ENCODE results near the gene B4GALT2. TPM values are rescaled to one million over a fixed set of nuclear protein-coding genes. Genes with fewer than 3 reads are reported as not detected.
A peak's percentile ranks its signal among the peaks of the same experiment; 100 is the strongest.

Gene B4GALT2
- total RNA-seq, 1 experiment from 2014 or later = 65.9 TPM

- Histone ChIP-seq H3K27ac (peak overlapping the region; percentile 51; the same call in 1 of the 2 replicates), H3K27me3 (no peaks in the 10 kb centered on the region), H3K4me1 (peaks cover 12% of the 10 kb centered on the region), H3K4me3 (peak overlapping the region; percentile 80), H3K36me3 (no peaks in the 10 kb centered on the region), H3K9me3 (replicated peaks) (no peaks in the 10 kb centered on the region)
- DNase-seq = peak; percentile 88 to 90
These were observed 51.0 kb downstream of the B4GALT2 start for GRCh38 chr1:44029911-44030604.

GRCh38 chr1:44030605-44031251, 51.7 kb downstream of the B4GALT2 start:
- H3K9me3 ChIP-seq (replicated peaks) = no peaks in the 10 kb centered on the region
- peak; percentile 67 to 69 for DNase-seq
- H3K4me1 ChIP-seq = peaks cover 19% of the 10 kb centered on the region
- no peak overlapping the region for H3K27ac ChIP-seq
- H3K4me3 ChIP-seq = peak overlapping the region; percentile 80
- no peaks in the 10 kb centered on the region for H3K27me3 ChIP-seq
- H3K36me3 ChIP-seq = no peaks in the 10 kb centered on the region

DNA sequence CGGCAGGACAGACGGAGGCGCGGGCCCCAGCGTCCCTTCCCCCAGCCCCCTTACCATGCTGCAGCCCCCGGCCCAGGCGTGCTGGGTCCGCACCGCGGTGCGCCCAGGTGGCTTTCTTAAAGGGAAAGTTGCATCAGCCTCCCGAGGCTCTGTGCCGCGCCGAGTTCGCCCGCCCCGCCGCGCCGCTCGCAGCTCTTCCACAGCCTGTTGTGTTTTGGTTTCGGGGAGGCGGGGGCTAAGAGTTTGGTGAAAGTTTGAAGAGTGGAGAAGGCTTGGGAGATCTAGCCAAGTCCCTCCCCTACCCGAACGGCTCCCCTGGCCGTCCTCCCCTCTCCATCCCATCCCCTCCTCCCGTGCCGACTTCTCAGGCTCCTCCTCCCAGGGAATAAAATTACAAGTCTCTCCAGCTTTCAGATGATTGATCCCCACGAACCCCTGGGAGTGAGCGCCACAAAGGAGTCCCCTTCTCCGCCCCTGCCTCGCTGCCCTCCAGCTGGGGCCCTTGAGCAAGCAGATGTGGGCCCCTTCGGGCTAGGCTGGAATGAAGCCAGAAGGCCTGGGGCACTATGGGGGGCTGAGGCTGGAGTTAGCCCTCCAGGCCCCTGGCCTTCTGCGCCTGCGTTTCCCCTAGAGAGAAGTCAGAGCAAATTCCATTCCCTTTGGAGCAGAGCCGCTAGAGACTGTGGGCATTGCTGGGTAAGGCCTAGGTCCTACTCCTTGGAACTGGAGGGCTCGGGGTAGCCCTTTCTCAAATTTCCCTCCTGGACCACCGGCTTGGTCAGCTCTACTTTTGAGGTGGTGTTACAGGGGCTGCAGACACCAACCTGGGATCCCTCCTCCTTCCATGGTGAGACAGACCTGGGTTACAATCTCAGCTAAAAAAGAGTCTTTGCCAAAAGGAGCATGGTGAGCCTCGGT, 52.5 kb downstream of the B4GALT2 start, which contains the start of gene SLC6A9:
SLC6A9 (minus strand) TSS at position 211 of the 918 bp plus-strand sequence. CDS start 7,185 bp downstream, outside the sequence.
- peaks cover 27% of the 10 kb centered on the region for H3K4me1 ChIP-seq
- H3K9me3 ChIP-seq (replicated peaks) = no peaks in the 10 kb centered on the region
- no peak within 1 kb of the TSS for H3K27ac ChIP-seq
- DNase-seq = peak; percentile 59 to 71
- peak within 1 kb of the TSS; percentile 80 for H3K4me3 ChIP-seq
- H3K27me3 ChIP-seq = no peaks in the 10 kb centered on the region
- no peaks in the 10 kb centered on the region for H3K36me3 ChIP-seq

- Histone ChIP-seq H3K4me1 (peaks cover 33% of the 10 kb centered on the region), H3K36me3 (no peaks in the 10 kb centered on the region), H3K27ac (no peak overlapping the region), H3K27me3 (no peaks in the 10 kb centered on the region), H3K4me3 (no peak overlapping the region), H3K9me3 (replicated peaks) (no peaks in the 10 kb centered on the region)
- DNase-seq = no peak
These were observed 53.3 kb downstream of the B4GALT2 start for GRCh38 chr1:44032170-44032790.

DNA sequence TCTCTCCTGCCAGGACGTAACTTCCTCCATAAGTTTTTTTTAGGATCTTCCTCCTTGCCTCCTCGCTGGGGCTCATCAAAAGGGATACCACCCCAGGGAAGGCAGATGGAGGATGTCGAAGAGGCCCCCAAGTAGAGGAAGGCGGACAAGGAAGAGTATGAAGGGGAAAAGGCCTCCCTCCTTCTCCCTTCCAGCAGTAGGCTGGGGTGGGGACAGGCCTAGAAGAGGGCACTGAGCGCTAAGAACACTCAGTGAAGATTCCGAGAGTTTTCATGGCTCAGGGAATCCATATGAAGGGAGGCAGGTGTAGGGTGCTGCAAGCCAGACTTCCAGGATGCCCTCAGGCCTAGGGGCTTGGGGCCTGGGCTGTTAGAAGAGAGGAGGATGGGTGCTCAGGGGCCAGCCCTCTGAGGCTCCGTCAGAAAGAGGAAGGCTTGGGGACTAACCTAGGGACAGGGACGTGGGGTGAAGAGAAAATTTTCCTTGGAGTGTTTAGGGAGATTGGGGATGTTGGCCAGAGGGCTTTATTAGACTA, 54.1 kb downstream of the B4GALT2 start:
- Histone ChIP-seq H3K36me3 (no peaks in the 10 kb centered on the region), H3K27ac (no peak overlapping the region), H3K4me1 (peaks cover 33% of the 10 kb centered on the region), H3K27me3 (no peaks in the 10 kb centered on the region), H3K9me3 (replicated peaks) (no peaks in the 10 kb centered on the region), H3K4me3 (no peak overlapping the region)
- no peak for DNase-seq

DNA sequence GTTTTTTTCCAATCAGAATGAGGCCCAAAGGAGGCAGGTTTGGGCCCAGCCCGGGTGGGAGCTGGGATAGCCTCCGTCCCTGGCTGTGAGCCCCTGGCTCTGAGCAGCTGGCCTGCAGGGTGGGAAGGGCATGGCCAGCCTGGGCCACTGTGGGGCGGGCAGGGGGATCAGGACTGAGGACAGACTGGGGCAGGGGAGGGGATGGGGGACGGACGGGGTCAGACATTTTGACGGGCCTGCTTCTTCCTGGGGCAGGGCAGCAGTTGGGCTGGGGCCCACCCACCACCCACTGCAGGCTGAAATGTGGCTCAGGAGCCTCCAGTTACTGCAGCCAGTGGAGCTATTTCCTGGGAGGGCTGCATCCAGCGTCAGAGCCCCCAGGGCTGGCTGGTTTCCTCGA, 54.7 kb downstream of the B4GALT2 start:
- no peaks in the 10 kb centered on the region for H3K36me3 ChIP-seq
- no peak overlapping the region for H3K4me3 ChIP-seq
- DNase-seq = no peak
- no peaks in the 10 kb centered on the region for H3K27me3 ChIP-seq
- H3K4me1 ChIP-seq = peaks cover 33% of the 10 kb centered on the region
- H3K27ac ChIP-seq = no peak overlapping the region
- H3K9me3 ChIP-seq (replicated peaks) = no peaks in the 10 kb centered on the region

DNA sequence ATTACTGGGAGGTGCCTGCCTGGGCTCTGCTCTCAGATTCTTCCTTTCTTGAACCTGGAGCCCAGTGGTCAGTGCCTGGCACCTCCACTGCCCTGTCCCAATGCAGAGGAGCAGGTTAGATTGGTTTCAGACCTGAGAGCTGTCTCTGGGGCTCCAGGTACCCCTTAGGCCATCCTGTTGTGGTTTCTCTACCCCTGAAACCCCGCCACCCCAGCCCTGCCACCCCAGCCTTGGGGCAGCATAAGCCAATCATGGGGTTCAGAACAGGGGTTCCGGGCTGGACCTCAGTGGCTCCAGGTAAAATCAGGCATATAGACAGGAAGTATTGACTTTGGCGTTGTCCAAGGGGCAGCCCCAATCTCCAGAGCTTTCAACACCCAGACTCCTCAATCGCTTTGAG, 55.4 kb downstream of the B4GALT2 start:
- Histone ChIP-seq H3K9me3 (replicated peaks) (no peaks in the 10 kb centered on the region), H3K36me3 (no peaks in the 10 kb centered on the region), H3K27me3 (no peaks in the 10 kb centered on the region), H3K4me1 (peaks cover 31% of the 10 kb centered on the region), H3K27ac (no peak overlapping the region), H3K4me3 (no peak overlapping the region)
- no peak for DNase-seq

DNA sequence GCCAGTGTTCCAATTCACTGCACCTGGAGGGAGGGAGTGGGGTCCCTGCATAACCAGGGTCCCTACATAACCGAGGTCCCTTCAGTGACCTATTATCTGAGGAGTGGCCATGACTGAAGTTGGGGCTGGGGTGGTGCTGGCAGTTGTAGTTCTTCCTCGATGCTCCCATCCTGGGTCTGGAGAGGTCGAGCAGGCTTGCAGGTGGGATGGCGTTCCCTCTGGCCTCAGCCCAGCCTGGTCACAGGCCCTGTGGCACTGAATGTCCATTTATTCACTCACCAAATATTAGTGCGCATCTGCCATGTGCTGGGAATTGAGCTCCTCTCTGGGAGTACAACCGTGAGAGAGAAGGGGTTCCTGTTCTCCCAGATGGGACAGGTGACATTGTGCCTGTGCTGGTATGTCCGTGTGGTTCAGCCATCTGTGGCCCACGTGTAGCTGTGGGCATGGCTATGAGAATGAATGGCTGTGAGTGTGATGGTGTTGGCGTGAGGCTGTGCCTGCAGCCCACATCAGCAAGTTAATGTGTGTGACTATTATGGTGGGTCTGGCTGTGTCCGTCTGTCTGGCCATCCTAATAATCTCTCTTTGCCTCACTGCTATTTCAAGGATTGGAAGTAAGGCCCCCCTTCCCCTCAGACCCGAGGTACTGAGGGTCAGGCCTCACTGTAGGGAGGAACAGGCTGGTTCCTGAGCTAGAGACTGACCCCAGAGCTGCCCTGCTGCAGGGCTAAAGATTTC, 56.1 kb downstream of the B4GALT2 start:
- Histone ChIP-seq H3K27ac (no peak overlapping the region), H3K4me3 (no peak overlapping the region), H3K36me3 (no peaks in the 10 kb centered on the region), H3K27me3 (no peaks in the 10 kb centered on the region), H3K9me3 (replicated peaks) (no peaks in the 10 kb centered on the region), H3K4me1 (peaks cover 28% of the 10 kb centered on the region)
- no peak for DNase-seq

- no peaks in the 10 kb centered on the region for H3K27me3 ChIP-seq
- H3K27ac ChIP-seq = no peak overlapping the region; the same call in 1 of the 2 replicates
- H3K4me1 ChIP-seq = peaks cover 28% of the 10 kb centered on the region
- peak; percentile 81 to 84 for DNase-seq
- no peaks in the 10 kb centered on the region for H3K9me3 ChIP-seq (replicated peaks)
- no peak overlapping the region for H3K4me3 ChIP-seq
- H3K36me3 ChIP-seq = no peaks in the 10 kb centered on the region
These were observed 56.9 kb downstream of the B4GALT2 start for GRCh38 chr1:44035726-44036408.

DNA sequence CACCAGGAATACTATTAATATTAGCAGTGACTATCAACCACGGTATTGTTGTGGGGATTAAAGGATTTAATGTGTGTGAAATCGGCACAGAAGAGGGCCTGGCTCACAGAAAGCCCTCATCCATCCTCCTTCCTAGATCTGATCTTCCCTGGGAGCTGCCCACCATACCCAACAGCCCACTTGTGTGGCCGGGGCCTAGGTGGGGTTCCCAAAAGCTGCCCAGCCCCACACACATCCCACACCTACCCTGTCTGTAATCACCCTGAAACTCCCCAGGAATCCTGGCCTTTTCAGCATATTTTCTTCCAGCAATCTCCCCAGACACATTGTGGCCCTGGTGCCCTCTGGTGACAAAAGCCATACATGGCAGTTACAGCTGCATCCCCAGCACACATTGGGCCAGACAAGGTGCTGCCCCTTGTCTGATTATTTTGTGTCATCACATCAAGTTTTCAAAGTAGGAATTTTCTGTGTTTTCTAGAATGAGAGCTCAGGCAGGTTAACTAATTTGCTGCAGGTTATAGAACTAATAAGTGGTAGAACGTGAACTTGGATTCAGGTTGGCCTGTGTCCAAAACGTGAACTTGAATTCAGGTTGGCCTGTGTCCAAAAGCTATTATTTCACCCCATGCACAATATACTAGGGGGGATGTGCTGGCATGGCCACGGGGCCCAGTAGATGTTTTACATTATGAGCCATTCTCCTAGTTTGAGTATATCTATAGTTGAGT, 57.6 kb downstream of the B4GALT2 start:
- peak overlapping the region; percentile 13; the same call in 1 of the 2 replicates for H3K27ac ChIP-seq
- peaks cover 27% of the 10 kb centered on the region for H3K4me1 ChIP-seq
- no peaks in the 10 kb centered on the region for H3K36me3 ChIP-seq
- H3K4me3 ChIP-seq = no peak overlapping the region
- DNase-seq = peak; percentile 77 to 90
- no peaks in the 10 kb centered on the region for H3K9me3 ChIP-seq (replicated peaks)
- H3K27me3 ChIP-seq = no peaks in the 10 kb centered on the region

DNA sequence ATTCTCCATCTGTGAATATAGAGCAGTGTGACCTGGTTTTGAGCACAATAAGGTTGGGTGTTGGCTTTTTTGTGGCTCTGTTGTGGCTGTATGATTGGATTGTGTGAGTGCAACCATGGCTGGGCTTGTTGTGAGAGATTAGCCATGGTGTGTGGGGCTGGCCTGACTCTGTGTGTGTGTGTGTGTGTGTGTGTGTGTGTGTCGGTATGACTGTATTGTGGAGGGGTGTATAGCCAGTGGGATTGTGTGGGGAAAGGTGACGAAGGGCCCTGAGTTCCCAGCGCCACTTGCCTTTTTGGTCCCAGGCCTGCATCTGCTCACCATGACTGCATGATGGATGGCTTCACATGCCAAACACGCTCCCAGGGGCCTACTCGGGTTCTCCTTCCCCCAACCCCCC, 58.1 kb downstream of the B4GALT2 start:
- no peaks in the 10 kb centered on the region for H3K9me3 ChIP-seq (replicated peaks)
- no peak overlapping the region for H3K27ac ChIP-seq
- no peaks in the 10 kb centered on the region for H3K36me3 ChIP-seq
- H3K4me3 ChIP-seq = no peak overlapping the region
- H3K4me1 ChIP-seq = peaks cover 22% of the 10 kb centered on the region
- no peak for DNase-seq
- no peaks in the 10 kb centered on the region for H3K27me3 ChIP-seq

DNA sequence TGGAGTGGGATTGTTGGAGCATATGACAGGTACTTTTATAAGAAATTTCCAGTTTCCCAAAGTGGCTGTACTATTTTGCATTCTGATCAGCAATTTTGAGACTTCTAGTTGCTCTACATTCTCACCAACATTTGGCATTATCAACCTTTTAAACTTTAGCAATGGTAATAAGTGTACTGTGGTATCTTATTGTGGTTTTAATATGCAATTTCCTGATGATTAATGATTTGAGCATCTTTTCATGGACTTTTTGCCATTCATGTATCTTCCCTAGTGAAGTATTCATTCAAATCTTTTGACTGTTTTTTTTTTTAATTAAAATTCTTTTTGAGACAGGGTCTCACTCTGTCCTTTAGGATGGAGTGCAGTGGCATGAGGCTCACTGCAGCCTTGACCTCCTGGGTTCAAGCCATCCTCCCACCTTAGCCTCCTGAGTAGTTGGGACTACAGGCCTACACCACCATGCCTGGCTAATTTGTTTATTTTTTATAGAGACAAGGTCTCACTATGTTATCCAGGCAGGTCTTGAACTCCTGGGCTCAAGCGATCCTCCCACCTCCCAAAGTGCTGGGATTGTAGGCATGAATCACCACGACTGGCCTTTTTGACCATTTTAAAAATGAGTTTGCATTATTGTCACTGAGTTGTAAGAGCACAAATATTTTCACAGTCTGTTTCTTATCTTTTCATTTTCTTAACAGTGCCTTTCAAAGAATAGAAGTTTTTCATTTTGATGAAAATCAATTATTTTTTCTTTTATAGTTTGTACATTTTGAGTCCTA, 60.1 kb downstream of the B4GALT2 start:
- Histone ChIP-seq H3K27me3 (no peaks in the 10 kb centered on the region), H3K27ac (no peak overlapping the region), H3K4me1 (peaks cover 22% of the 10 kb centered on the region), H3K9me3 (replicated peaks) (no peaks in the 10 kb centered on the region), H3K36me3 (no peaks in the 10 kb centered on the region), H3K4me3 (no peak overlapping the region)
- DNase-seq = no peak
